HepG2 (cell line): ENCODE data around the gene SRF.

Source experiments
- BRF2 ChIP-seq: sonication (generic); formaldehyde crosslinking; IDR thresholded peaks from 2 replicates; pipeline ENCODE4 v1.8.1; 2022; ENCODE audit warnings: mild to moderate bottlenecking, missing genetic modification reagents
- CTCF ChIP-seq: sonication (generic); formaldehyde crosslinking; IDR thresholded peaks from 2 replicates; pipeline ENCODE4 v1.5.0; 2020; ENCODE audit warnings: mild to moderate bottlenecking, missing genetic modification reagents, moderate library complexity
- HMG20A ChIP-seq: IDR thresholded peaks from 2 replicates; pipeline ENCODE4 v1.6.1; 2016; ENCODE audit warnings: borderline replicate concordance
- KDM5A ChIP-seq: fragments of 200-600 bp; sonication (generic); IDR thresholded peaks from 2 replicates; pipeline ENCODE4 v1.7.0; 2018; ENCODE audit warnings: antibody characterized with exemption, mild to moderate bottlenecking, low read length, borderline replicate concordance
- MYC ChIP-seq: sonication (generic); formaldehyde crosslinking; IDR thresholded peaks from 2 replicates; pipeline ENCODE4 v1.9.0; 2021; ENCODE audit warnings: missing genetic modification reagents, borderline replicate concordance
- NFE2L2 ChIP-seq: fragments of 150-350 bp; IDR thresholded peaks from 2 replicates; pipeline ENCODE4 v1.6.1; 2014; ENCODE audit warnings: low read length
- TIGD3 ChIP-seq: sonication (generic); formaldehyde crosslinking; IDR thresholded peaks from 2 replicates; pipeline ENCODE4 v1.5.1; 2020; ENCODE audit warnings: mild to moderate bottlenecking, missing genetic modification reagents, borderline replicate concordance
- UBTF ChIP-seq: sonication (generic); formaldehyde crosslinking; IDR thresholded peaks from 2 replicates; pipeline ENCODE4 v1.4.0; 2020; ENCODE audit warnings: mild to moderate bottlenecking, missing genetic modification reagents
- XBP1 ChIP-seq: sonication (generic); formaldehyde crosslinking; IDR thresholded peaks from 2 replicates; pipeline ENCODE4 v1.5.0; 2020; ENCODE audit warnings: missing genetic modification reagents
- XRCC5 ChIP-seq: fragments of 200-400 bp; formaldehyde crosslinking; optimal IDR thresholded peaks from 2 replicates; pipeline ENCODE3; 2017; ENCODE audit warnings: mild to moderate bottlenecking, low read length
- ZNF841 ChIP-seq: sonication (generic); formaldehyde crosslinking; IDR thresholded peaks from 2 replicates; pipeline ENCODE4 v1.8.1; 2023; ENCODE audit warnings: missing genetic modification reagents, borderline replicate concordance

GRCh38 chr6:43203029-43203717 lies 32.1 kb downstream of the SRF start:
- TF ChIP-seq ZNF841 (no peak), XRCC5 (no peak), MYC (CRISPR knock-in tag) (no peak), KDM5A (no peak), TIGD3 (CRISPR knock-in tag) (no peak), XBP1 (no peak), UBTF (no peak), CTCF (CRISPR knock-in tag) (no peak), NFE2L2 (no peak), BRF2 (no peak), HMG20A (CRISPR knock-in tag) (no peak)
